A549 (cell line): Measurements from ENCODE around the gene SLFN5. TPM values are rescaled to one million over a fixed set of nuclear protein-coding genes. Genes with fewer than 3 reads are reported as not detected.

ENCODE experiments used
- ATAC-seq, 2 experiments: fragments of 200-7000 bp in 1 of 2; fragments of >200 bp in 1 of 2; cut with Nextera tagmentation in 1 of 2; cut with Tn5 transposase in 1 of 2; 3 replicates each; pipeline versions ENCODE4 v1.8.0 to v1.9.1; 2018 to 2020; ENCODE audit warnings: mild to moderate bottlenecking in 1 of 2, moderate library complexity in 1 of 2
- CTCF ChIA-PET: fragments of 300-600 bp; sonication (Branson Sonifier 250); formaldehyde crosslinking; extraction: SDS; loops from one replicate; lab custom pipeline; 2021; ENCODE audit warnings: antibody characterized with exemption, inconsistent platforms; lab: Yijun Ruan, JAX
- POLR2A ChIA-PET: fragments of 350-600 bp; formaldehyde crosslinking; extraction: SDS; loops from one replicate; lab custom pipeline; 2021; ENCODE audit warnings: antibody characterized with exemption, inconsistent platforms; lab: Yijun Ruan, JAX
- DNase-seq, 2 experiments: peaks; one replicate each; pipeline versions ENCODE4 v3.0.0 to v3.0.0-alpha.2; 2011 to 2016; ENCODE audit warnings: low read depth in 1 of 2, low spot score in 1 of 2
- FAIRE-seq: peaks from 2 replicates; lab custom pipeline; 2011; peaks lifted over from hg19 to GRCh38; lab: Jason Lieb, UNC
- H3K27ac ChIP-seq, 2 experiments: fragments of >200 bp; sonication (Bioruptor Twin); formaldehyde crosslinking; 3 replicates each; pipeline ENCODE4 v1.5.1; 2016 to 2017
- H3K4me1 ChIP-seq: fragments of >200 bp; sonication (Bioruptor Twin); formaldehyde crosslinking; 3 replicates; pipeline ENCODE4 v1.6.1; 2016
- H3K4me2 ChIP-seq: fragments of >200 bp; sonication (Bioruptor Twin); formaldehyde crosslinking; 3 replicates; pipeline ENCODE4 v1.6.1; 2016
- H3K4me3 ChIP-seq: fragments of >200 bp; sonication (Bioruptor Twin); formaldehyde crosslinking; 3 replicates; pipeline ENCODE4 v1.5.1; 2016
- H3K9me3 ChIP-seq: fragments of >200 bp; sonication (Bioruptor Twin); formaldehyde crosslinking; 3 replicates; pipeline ENCODE4 v1.6.1; 2016
- BHLHE40 ChIP-seq: IDR thresholded peaks from 2 replicates; pipeline ENCODE4 v1.6.1; 2012; ENCODE audit warnings: low read depth, low read length, inconsistent platforms
- CBX2 ChIP-seq: fragments of 200-600 bp; sonication (generic); IDR thresholded peaks from 2 replicates; pipeline ENCODE4 v1.6.1; 2016; ENCODE audit warnings: low read depth, mild to moderate bottlenecking, borderline replicate concordance
- CBX8 ChIP-seq: fragments of 200-600 bp; sonication (generic); IDR thresholded peaks from 2 replicates; pipeline ENCODE4 v1.6.1; 2016
- CEBPB ChIP-seq, 2 experiments: fragments of >200 bp in 1 of 2; sonication (Bioruptor Twin) in 1 of 2; formaldehyde crosslinking in 1 of 2; IDR thresholded peaks; 2 replicates each; pipeline ENCODE4 v1.6.1; 2012 to 2016
- CHD2 ChIP-seq: fragments of 150-350 bp; IDR thresholded peaks from 2 replicates; pipeline ENCODE4 v1.6.1; 2014; ENCODE audit warnings: low read length; ENCODE audit not compliant: partially characterized antibody
- CHD4 ChIP-seq: fragments of 200-600 bp; sonication (generic); IDR thresholded peaks from 2 replicates; pipeline ENCODE4 v1.6.1; 2016; ENCODE audit warnings: antibody characterized with exemption, mild to moderate bottlenecking, borderline replicate concordance
- EHMT2 ChIP-seq: fragments of 200-600 bp; sonication (generic); IDR thresholded peaks from 2 replicates; pipeline ENCODE4 v1.6.1; 2016; ENCODE audit warnings: antibody characterized with exemption, low read depth, mild to moderate bottlenecking, moderate library complexity
- FOSB ChIP-seq: fragments of 250-450 bp; sonication (Bioruptor Pico); IDR thresholded peaks from 2 replicates; pipeline ENCODE4 v1.5.0; 2020; ENCODE audit warnings: mild to moderate bottlenecking, moderate library complexity
- FOXS1 ChIP-seq: fragments of 250-450 bp; sonication (Bioruptor Pico); IDR thresholded peaks from 2 replicates; pipeline ENCODE4 v1.5.0; 2020; ENCODE audit warnings: mild to moderate bottlenecking, moderate library complexity
- GATA3 ChIP-seq: IDR thresholded peaks from 2 replicates; pipeline ENCODE4 v1.6.1; 2012; ENCODE audit warnings: borderline replicate concordance
- HDAC2 ChIP-seq: fragments of 200-600 bp; sonication (generic); IDR thresholded peaks from 2 replicates; pipeline ENCODE4 v1.6.1; 2016
- HOXA7 ChIP-seq: fragments of 250-450 bp; sonication (Bioruptor Pico); IDR thresholded peaks from 2 replicates; pipeline ENCODE4 v1.5.0; 2020; ENCODE audit warnings: mild to moderate bottlenecking, moderate library complexity
- HOXB13 ChIP-seq: fragments of 250-450 bp; sonication (Bioruptor Pico); IDR thresholded peaks from 2 replicates; pipeline ENCODE4 v1.5.0; 2020; ENCODE audit warnings: low read depth, mild to moderate bottlenecking, moderate library complexity
- JUN ChIP-seq, 2 experiments: fragments of >200 bp; sonication (Bioruptor Twin); formaldehyde crosslinking; IDR thresholded peaks; 2 replicates in 1 of 2; 3 replicates in 1 of 2; pipeline ENCODE4 v1.6.1; 2016 to 2017
- MAFK ChIP-seq: fragments of 450-650 bp; IDR thresholded peaks from 2 replicates; pipeline ENCODE4 v1.6.1; 2014; ENCODE audit not compliant: partially characterized antibody
- MYC ChIP-seq: IDR thresholded peaks from 2 replicates; pipeline ENCODE4 v1.6.1; 2012; ENCODE audit warnings: mild to moderate bottlenecking, inconsistent platforms, low read length, improper control_type of control experiment, borderline replicate concordance
- NFE2L2 ChIP-seq: fragments of 150-350 bp; conservative IDR thresholded peaks from 2 replicates; pipeline ENCODE4 v1.6.1; 2014; ENCODE audit warnings: low read length
- NPAS2 ChIP-seq: fragments of 250-450 bp; sonication (Bioruptor Pico); IDR thresholded peaks from 2 replicates; pipeline ENCODE4 v1.8.0; 2022; ENCODE audit warnings: mild to moderate bottlenecking, moderate library complexity, borderline replicate concordance
- NR3C1 ChIP-seq: fragments of >200 bp; sonication (Bioruptor Twin); formaldehyde crosslinking; IDR thresholded peaks from 3 replicates; pipeline ENCODE4 v1.6.1; 2017
- PHF8 ChIP-seq: fragments of 200-600 bp; sonication (generic); IDR thresholded peaks from 2 replicates; pipeline ENCODE4 v1.6.1; 2016; ENCODE audit warnings: low read depth, mild to moderate bottlenecking, antibody characterized with exemption, moderate library complexity, borderline replicate concordance
- POLR2A ChIP-seq: IDR thresholded peaks from 2 replicates; pipeline ENCODE4 v1.6.1; 2012; ENCODE audit warnings: mild to moderate bottlenecking, low read length
- RNF2 ChIP-seq: fragments of 200-600 bp; sonication (generic); IDR thresholded peaks from 2 replicates; pipeline ENCODE4 v1.6.1; 2016; ENCODE audit warnings: low read depth, mild to moderate bottlenecking, antibody characterized with exemption, moderate library complexity, borderline replicate concordance
- TFCP2L1 ChIP-seq: fragments of 250-450 bp; sonication (Bioruptor Pico); IDR thresholded peaks from 2 replicates; pipeline ENCODE4 v1.5.0; 2021; ENCODE audit warnings: mild to moderate bottlenecking
- TP53 ChIP-seq: fragments of 250-450 bp; sonication (Bioruptor Pico); IDR thresholded peaks from 2 replicates; pipeline ENCODE4 v1.5.0; 2021; ENCODE audit warnings: mild to moderate bottlenecking, moderate library complexity
- ZC3H11A ChIP-seq: fragments of 450-650 bp; IDR thresholded peaks from 2 replicates; pipeline ENCODE4 v1.6.1; 2014; ENCODE audit warnings: antibody characterized with exemption, mild to moderate bottlenecking
- ZFP36 ChIP-seq: fragments of 450-650 bp; IDR thresholded peaks from 2 replicates; pipeline ENCODE4 v1.6.1; 2014; ENCODE audit warnings: borderline replicate concordance; ENCODE audit not compliant: partially characterized antibody
- ZSCAN20 ChIP-seq: fragments of 250-450 bp; sonication (Bioruptor Pico); IDR thresholded peaks from 2 replicates; pipeline ENCODE4 v1.8.0; 2022; ENCODE audit warnings: mild to moderate bottlenecking, moderate library complexity
- WGBS: methylation state at CpG from one replicate; pipeline ENCODE4 v1.1.6; 2017; ENCODE audit errors: missing lambda C conversion rate; 5-methylcytosine and 5-hydroxymethylcytosine counted together
- polyA plus RNA-seq, 4 experiments: library from polyadenylated mRNA; depleted of rRNA in 3 of 4; stranded (reverse); fragments of >200 nt; fragmentation: RNase III in 1 of 4; extraction: RNeasy Plus Mini Kit Qiagen cat#74134 plus additional on column Dnase treatment in 1 of 4; gene quantifications; 2 replicates in 3 of 4; 3 replicates in 1 of 4; pipeline ENCODE4 v1.2.3, GENCODE V29; 2011 to 2017
- TF ChIP-seq, protein P1 (sequence below): fragments of 150-350 bp; IDR thresholded peaks from 2 replicates; pipeline ENCODE4 v1.6.1; 2014; ENCODE audit warnings: low read depth, mild to moderate bottlenecking, low read length
- TF ChIP-seq, protein P2 (sequence below): fragments of >200 bp; sonication (Bioruptor Twin); formaldehyde crosslinking; IDR thresholded peaks from 3 replicates; pipeline ENCODE4 v1.5.1; 2016
- TF ChIP-seq, protein P3 (sequence below): fragments of 450-650 bp; IDR thresholded peaks from 2 replicates; pipeline ENCODE4 v1.6.1; 2014; ENCODE audit warnings: antibody characterized with exemption
- TF ChIP-seq, protein P4 (sequence below): fragments of 200-600 bp; sonication (generic); IDR thresholded peaks from 2 replicates; pipeline ENCODE4 v1.6.1; 2016; ENCODE audit warnings: antibody characterized with exemption, mild to moderate bottlenecking, moderate library complexity

Gene SLFN5
- polyA plus RNA-seq, 2 of the 4 experiments (the other 2 are of a cell fraction): 1.9 to 33.1 TPM

DNA sequence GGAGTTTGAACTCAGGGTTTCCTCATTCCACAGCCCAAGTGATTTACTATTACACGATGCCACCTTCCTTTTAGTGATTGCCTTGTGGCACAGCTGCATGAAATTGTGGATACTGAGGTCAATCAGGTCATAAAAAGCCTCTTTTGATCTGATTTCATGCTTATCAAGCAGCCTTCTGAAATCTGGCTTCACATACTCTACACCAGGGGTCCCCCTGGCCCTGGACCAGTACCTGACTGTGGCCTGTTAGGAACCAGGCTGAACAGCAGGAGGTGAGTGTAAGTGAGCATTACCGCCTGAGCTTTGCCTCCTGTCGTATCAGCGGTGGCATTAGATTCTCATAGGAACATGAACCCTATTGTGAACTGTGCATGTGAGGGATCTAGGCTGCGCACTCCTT lies 13.8 kb downstream of the SLFN5 start:
- FAIRE-seq (peak; percentile 82), DNase-seq (peak in 1 of 2 experiments; percentile 84), ATAC-seq (peak; percentile 75 to 77)
- Histone ChIP-seq H3K4me1 (peaks cover 45% of the 10 kb centered on the region), H3K27ac (peak overlapping the region; percentile 66 to 76), H3K4me3 (no peak overlapping the region), H3K4me2 (peak overlapping the region; percentile 65), H3K9me3 (peaks cover 8% of the 10 kb centered on the region; the same call in 2 of the 3 replicates)
- no peak for TF ChIP-seq GATA3
- TF ChIP-seq, protein P1, sequence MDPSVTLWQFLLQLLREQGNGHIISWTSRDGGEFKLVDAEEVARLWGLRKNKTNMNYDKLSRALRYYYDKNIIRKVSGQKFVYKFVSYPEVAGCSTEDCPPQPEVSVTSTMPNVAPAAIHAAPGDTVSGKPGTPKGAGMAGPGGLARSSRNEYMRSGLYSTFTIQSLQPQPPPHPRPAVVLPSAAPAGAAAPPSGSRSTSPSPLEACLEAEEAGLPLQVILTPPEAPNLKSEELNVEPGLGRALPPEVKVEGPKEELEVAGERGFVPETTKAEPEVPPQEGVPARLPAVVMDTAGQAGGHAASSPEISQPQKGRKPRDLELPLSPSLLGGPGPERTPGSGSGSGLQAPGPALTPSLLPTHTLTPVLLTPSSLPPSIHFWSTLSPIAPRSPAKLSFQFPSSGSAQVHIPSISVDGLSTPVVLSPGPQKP: no peak
- no peak for TF ChIP-seq TP53 (CRISPR knock-in tag)
- TF ChIP-seq ZC3H11A: no peak
- no peak for TF ChIP-seq NPAS2 (CRISPR knock-in tag)
- no peak for TF ChIP-seq ZFP36
- TF ChIP-seq, protein P2, sequence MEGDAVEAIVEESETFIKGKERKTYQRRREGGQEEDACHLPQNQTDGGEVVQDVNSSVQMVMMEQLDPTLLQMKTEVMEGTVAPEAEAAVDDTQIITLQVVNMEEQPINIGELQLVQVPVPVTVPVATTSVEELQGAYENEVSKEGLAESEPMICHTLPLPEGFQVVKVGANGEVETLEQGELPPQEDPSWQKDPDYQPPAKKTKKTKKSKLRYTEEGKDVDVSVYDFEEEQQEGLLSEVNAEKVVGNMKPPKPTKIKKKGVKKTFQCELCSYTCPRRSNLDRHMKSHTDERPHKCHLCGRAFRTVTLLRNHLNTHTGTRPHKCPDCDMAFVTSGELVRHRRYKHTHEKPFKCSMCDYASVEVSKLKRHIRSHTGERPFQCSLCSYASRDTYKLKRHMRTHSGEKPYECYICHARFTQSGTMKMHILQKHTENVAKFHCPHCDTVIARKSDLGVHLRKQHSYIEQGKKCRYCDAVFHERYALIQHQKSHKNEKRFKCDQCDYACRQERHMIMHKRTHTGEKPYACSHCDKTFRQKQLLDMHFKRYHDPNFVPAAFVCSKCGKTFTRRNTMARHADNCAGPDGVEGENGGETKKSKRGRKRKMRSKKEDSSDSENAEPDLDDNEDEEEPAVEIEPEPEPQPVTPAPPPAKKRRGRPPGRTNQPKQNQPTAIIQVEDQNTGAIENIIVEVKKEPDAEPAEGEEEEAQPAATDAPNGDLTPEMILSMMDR: peak; percentile 4; the same call in 1 of the 3 replicates
- no peak for TF ChIP-seq EHMT2
- no peak for TF ChIP-seq CHD4
- TF ChIP-seq HDAC2: no peak
- TF ChIP-seq HOXA7 (CRISPR knock-in tag): no peak
- 0 out of 2 replicates have a peak, but pooled peaks have one; percentile 65 for TF ChIP-seq HOXB13 (CRISPR knock-in tag)
- no peak for TF ChIP-seq RNF2
- no peak for TF ChIP-seq ZSCAN20 (CRISPR knock-in tag)
- POLR2A ChIA-PET: interaction anchor here (0.7 to 3.9 kb wide), 7 partner anchors 9 to 311 kb away, joined by 4 to 65 read pairs (median 8); partner anchors contain the start of genes SLFN11, SLFN13 and SLFN5
- CTCF ChIA-PET: interaction anchor here (0.7 to 2.8 kb wide), 9 partner anchors 10 to 507 kb away, joined by 3 to 18 read pairs (median 3); partner anchors contain the start of genes SLFN12L and SLFN5
- 17% methylated on average over 5 of the region's 5 CpGs for WGBS

DNA sequence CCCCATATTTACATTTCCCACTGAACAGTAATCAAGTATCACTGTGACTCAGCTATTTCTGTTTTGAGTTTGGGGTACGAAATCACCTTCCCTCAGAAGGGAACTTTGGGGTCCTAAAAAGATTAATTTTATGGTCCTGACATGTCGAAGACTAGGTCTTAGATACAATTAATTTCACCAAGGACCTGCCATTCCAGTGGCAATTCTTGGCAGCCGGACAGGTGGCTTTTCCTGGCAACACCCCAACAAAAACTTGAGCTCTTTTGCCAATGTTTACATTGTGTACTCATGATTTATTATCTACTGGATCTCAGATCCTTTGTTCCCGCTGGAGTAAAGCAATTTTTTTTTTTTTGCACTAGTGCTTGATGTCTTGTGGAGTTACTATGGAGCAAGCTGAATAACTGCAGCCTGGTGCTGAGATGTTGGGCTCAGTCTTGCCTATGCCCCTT lies 14.4 kb downstream of the SLFN5 start:
- ChIA-PET CTCF (interaction anchor here (0.7 to 2.8 kb wide), 11 partner anchors 9 to 506 kb away, joined by 3 to 18 read pairs (median 3); partner anchors contain the start of gene SLFN12L), POLR2A (interaction anchor here (0.7 to 3.9 kb wide), 9 partner anchors 9 to 311 kb away, joined by 3 to 65 read pairs (median 5); partner anchors contain the start of genes SLFN11, SLFN13 and SLFN5)
- 2% methylated on average over 4 of the region's 4 CpGs for WGBS
- Histone ChIP-seq H3K27ac (peak overlapping the region; percentile 66 to 76), H3K4me1 (peaks cover 45% of the 10 kb centered on the region), H3K4me2 (peak overlapping the region; percentile 65), H3K4me3 (no peak overlapping the region), H3K9me3 (peaks cover 8% of the 10 kb centered on the region; the same call in 2 of the 3 replicates)
- ATAC-seq: peak; percentile 51 to 70
- DNase-seq: peak; percentile 51 to 89
- peak; percentile 97 for FAIRE-seq
- TF ChIP-seq CBX2 (no peak), HDAC2 (no peak), POLR2A (no peak), MYC (no peak), CEBPB (IDR thresholded peaks at IDR 0.05) (peak in 1 of 2 experiments; percentile 82; a peak in 2 of 4 replicates), FOSB (no peak), MAFK (peak; percentile 97), RNF2 (no peak), HOXA7 (CRISPR knock-in tag) (no peak), NFE2L2 (peak; percentile 97), TFCP2L1 (CRISPR knock-in tag) (no peak), CBX8 (no peak), GATA3 (peak; percentile 98), CHD2 (no peak), PHF8 (no peak), BHLHE40 (no peak), JUN (IDR thresholded peaks at IDR 0.05) (peak; percentile 79; a peak in 4 of 5 replicates), NR3C1 (no peak), TP53 (CRISPR knock-in tag) (no peak), FOXS1 (peak; percentile 79)
- TF ChIP-seq, protein P3, sequence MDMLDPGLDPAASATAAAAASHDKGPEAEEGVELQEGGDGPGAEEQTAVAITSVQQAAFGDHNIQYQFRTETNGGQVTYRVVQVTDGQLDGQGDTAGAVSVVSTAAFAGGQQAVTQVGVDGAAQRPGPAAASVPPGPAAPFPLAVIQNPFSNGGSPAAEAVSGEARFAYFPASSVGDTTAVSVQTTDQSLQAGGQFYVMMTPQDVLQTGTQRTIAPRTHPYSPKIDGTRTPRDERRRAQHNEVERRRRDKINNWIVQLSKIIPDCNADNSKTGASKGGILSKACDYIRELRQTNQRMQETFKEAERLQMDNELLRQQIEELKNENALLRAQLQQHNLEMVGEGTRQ: no peak
- TF ChIP-seq, protein P4, sequence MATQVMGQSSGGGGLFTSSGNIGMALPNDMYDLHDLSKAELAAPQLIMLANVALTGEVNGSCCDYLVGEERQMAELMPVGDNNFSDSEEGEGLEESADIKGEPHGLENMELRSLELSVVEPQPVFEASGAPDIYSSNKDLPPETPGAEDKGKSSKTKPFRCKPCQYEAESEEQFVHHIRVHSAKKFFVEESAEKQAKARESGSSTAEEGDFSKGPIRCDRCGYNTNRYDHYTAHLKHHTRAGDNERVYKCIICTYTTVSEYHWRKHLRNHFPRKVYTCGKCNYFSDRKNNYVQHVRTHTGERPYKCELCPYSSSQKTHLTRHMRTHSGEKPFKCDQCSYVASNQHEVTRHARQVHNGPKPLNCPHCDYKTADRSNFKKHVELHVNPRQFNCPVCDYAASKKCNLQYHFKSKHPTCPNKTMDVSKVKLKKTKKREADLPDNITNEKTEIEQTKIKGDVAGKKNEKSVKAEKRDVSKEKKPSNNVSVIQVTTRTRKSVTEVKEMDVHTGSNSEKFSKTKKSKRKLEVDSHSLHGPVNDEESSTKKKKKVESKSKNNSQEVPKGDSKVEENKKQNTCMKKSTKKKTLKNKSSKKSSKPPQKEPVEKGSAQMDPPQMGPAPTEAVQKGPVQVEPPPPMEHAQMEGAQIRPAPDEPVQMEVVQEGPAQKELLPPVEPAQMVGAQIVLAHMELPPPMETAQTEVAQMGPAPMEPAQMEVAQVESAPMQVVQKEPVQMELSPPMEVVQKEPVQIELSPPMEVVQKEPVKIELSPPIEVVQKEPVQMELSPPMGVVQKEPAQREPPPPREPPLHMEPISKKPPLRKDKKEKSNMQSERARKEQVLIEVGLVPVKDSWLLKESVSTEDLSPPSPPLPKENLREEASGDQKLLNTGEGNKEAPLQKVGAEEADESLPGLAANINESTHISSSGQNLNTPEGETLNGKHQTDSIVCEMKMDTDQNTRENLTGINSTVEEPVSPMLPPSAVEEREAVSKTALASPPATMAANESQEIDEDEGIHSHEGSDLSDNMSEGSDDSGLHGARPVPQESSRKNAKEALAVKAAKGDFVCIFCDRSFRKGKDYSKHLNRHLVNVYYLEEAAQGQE: no peak
